Heart right ventricle (tissue), 16 donors: ENCODE results near the gene MBP. TPM values are rescaled to one million over a fixed set of nuclear protein-coding genes. Genes with fewer than 3 reads are reported as not detected.

Experiments
- ATAC-seq, 8 donors: fragments of 200-7000 bp; cut with Tn5 transposase; one replicate each; pipeline ENCODE4 v1.9.1; 2020; ENCODE audit warnings: mild to moderate bottlenecking in 8 of 8, moderate library complexity in 8 of 8, moderate number of reproducible peaks in 1 of 8
- DNase-seq, 2 donors: peaks; one replicate each; pipeline ENCODE4 v3.0.0-alpha.2; 2020
- H3K27ac ChIP-seq, 10 donors: fragments of 200-600 bp; sonication (generic) in 2 of 10; one replicate each; pipeline versions ENCODE4 v1.5.0 to v1.8.0; 2020 to 2022; ENCODE audit warnings: mild to moderate bottlenecking in 3 of 10
- H3K27me3 ChIP-seq, 7 donors: fragments of 200-600 bp; one replicate each; pipeline ENCODE4 v1.8.0; 2021 to 2022; ENCODE audit warnings: mild to moderate bottlenecking in 2 of 7
- H3K36me3 ChIP-seq, 9 donors: fragments of 200-600 bp; sonication (generic) in 1 of 9; one replicate each; pipeline versions ENCODE4 v1.5.0 to v1.8.0; 2020 to 2022; ENCODE audit warnings: mild to moderate bottlenecking in 2 of 9
- H3K4me1 ChIP-seq, 9 donors: fragments of 200-600 bp; sonication (generic) in 1 of 9; one replicate each; pipeline versions ENCODE4 v1.5.0 to v1.8.0; 2020 to 2022; ENCODE audit warnings: mild to moderate bottlenecking in 4 of 9
- H3K4me3 ChIP-seq, 10 donors: fragments of 200-600 bp; sonication (generic) in 2 of 10; one replicate each; pipeline versions ENCODE4 v1.5.0 to v1.8.0; 2020 to 2022; ENCODE audit warnings: mild to moderate bottlenecking in 7 of 10, moderate library complexity in 2 of 10
- H3K9me3 ChIP-seq, 11 donors: fragments of 200-600 bp in 10 of 11; sonication (generic) in 2 of 11; one replicate each; pipeline versions ENCODE4 v1.5.0 to v1.8.0; 2013 to 2022; ENCODE audit warnings: mild to moderate bottlenecking in 2 of 11, control low read depth in 1 of 11, moderate library complexity in 1 of 11
- WGBS, 2 donors: extraction: QIAGEN DNeasy Blood & Tissue Kit; methylation state at CpG; one replicate each; pipeline ENCODE4 v1.1.7; 2013; ENCODE audit warnings: inconsistent platforms in 1 of 2; 5-methylcytosine and 5-hydroxymethylcytosine counted together
- intact Hi-C, 10 donors: fragments of 100-400 bp; cut with DNase I; formaldehyde crosslinking; loops; one replicate each; pipeline versions ENCODE4 v1.11.1 to v1.14.2; 2022
- polyA plus RNA-seq, 2 donors: library from polyadenylated mRNA; stranded (reverse); fragments of 200-250 nt; gene quantifications; one replicate each; pipeline ENCODE4 v1.2.3, GENCODE V29; 2013
- total RNA-seq, 10 donors: library from RNA; stranded (reverse); fragmentation: NEBNext Ultra II Directional in 3 of 10; extraction: Animal tissue kit (Norgen Biotek cat#: 25700) in 3 of 10; gene quantifications; one replicate each; pipeline versions ENCODE4 v1.2.1 to v1.2.4, GENCODE V29; 2021 to 2023
- TF ChIP-seq, protein P1 (sequence below), 9 donors: fragments of 200-600 bp; sonication (generic) in 2 of 9; IDR thresholded peaks; one replicate each; pipeline versions ENCODE4 v1.5.0 to v1.8.0; 2021 to 2022; ENCODE audit warnings: antibody characterized with exemption in 9 of 9, mild to moderate bottlenecking in 5 of 9, moderate library complexity in 1 of 9
- donor health status: Arrhythmogenic right ventricular cardiomyopathy.
- donor health status: ischemic (EF 13 %, LVEDD 7.1; RV severe dilation, severe dysfunction).
- donor health status: healthy with polysubstance abuse.
- donor health status: DM: no; HTN: yes; CAD: no.
- donor health status: DM: no; HTN: no; CAD: no.
- donor health status: ischemic (EF 25% LVEDD 6.9; RV normal size, moderate dysfunction).
- donor health status: ischemic (EF 25% LVEDD 5.7; RV mildly dilated, moderate dysfunction).
- donor health status: healthy.
- donor health status: DM: yes; HTN: yes; CAD: no.
- donor health status: Ischemic cardiomyopathy.
- donor health status: ischemic (EF 35%, LVEDD 5.7; RV mildly dilated, moderate dysfunction).
- donor health status: nonischemic (EF 11% LVEDD 7.7; RV severe dilation, severe dysfunction).
- donor health status: DM: yes; HTN: yes; CAD: no.
- donor health status: PGD.
- donor health status: ischemic (EF 29% LVEDD 5.4; RV normal size, mild dysfunction).
- donor health status: nonischemic (EF 23%, LVEDD 6.1; RV moderate dilation, normal function).

The MBP gene
- total and polyA plus RNA-seq, 12 donors: 3.0 to 70.8 (median 43.9) TPM

DNA sequence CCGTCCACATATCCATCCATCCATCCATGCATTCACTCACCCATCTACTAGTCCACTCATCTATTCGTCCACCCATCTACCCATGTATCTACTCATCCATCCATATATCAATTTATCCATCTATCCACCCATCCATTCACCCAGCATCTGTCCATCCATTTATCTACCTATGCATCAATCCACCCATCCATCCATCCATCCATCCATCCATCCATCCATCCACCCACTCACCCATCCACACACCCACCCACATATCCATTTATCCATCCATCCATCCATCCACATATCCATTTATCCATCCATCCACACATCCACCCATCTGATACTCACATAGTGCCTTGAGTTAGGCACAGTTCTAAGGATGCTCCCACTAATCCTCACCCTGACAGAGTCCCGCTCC, 99.0 kb downstream of the MBP start:
- DNase-seq (no peak), ATAC-seq (no peak)

DNA sequence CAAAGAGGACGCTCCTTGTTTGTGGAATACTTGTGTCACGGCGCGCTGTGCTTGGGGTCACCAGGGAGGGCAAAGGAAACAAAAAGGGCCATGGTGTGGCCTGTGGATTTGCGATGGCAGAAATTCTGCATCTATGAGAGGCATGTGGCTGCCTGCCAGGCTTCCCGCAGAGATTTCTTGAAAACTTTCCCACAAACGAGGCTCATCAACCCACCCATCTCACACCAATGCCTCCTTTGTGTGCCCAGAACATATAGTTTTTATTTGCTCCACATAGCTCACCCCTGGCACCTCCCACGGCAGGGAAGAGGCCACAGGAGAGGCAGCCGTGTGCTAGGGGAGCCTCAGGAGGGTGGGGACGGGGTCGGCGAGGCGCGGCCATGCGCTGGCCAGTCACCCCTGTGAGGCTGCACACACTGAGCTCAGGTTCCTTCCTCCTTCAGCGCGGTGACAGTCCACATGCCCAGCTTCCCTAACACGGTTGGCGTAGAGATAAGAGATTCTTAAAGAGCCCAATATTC, 100.3 kb downstream of the MBP start:
- intact Hi-C loops: no loop called here
- H3K27ac ChIP-seq: no peak overlapping the region
- peaks cover 0 to 13% (median 0%) of the 10 kb centered on the region in 9 donors for H3K36me3 ChIP-seq
- H3K9me3 ChIP-seq: no peaks in the 10 kb centered on the region
- 64 to 80% methylated on average over 19 of the region's 19 CpGs for WGBS, 2 donors
- H3K4me1 ChIP-seq: peaks cover 0 to 14% (median 0%) of the 10 kb centered on the region in 9 donors
- H3K27me3 ChIP-seq: no peaks in the 10 kb centered on the region
- ATAC-seq: no peak
- TF ChIP-seq, protein P1, sequence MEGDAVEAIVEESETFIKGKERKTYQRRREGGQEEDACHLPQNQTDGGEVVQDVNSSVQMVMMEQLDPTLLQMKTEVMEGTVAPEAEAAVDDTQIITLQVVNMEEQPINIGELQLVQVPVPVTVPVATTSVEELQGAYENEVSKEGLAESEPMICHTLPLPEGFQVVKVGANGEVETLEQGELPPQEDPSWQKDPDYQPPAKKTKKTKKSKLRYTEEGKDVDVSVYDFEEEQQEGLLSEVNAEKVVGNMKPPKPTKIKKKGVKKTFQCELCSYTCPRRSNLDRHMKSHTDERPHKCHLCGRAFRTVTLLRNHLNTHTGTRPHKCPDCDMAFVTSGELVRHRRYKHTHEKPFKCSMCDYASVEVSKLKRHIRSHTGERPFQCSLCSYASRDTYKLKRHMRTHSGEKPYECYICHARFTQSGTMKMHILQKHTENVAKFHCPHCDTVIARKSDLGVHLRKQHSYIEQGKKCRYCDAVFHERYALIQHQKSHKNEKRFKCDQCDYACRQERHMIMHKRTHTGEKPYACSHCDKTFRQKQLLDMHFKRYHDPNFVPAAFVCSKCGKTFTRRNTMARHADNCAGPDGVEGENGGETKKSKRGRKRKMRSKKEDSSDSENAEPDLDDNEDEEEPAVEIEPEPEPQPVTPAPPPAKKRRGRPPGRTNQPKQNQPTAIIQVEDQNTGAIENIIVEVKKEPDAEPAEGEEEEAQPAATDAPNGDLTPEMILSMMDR (IDR thresholded peaks at IDR 0.05): no peak
- H3K4me3 ChIP-seq: no peak overlapping the region
- DNase-seq: no peak

More for the DNA sequence above, 99.0 kb downstream of the MBP start:
- 89 to 91% methylated on average over 3 of the region's 3 CpGs for WGBS, 2 donors
- TF ChIP-seq, protein P1 (IDR thresholded peaks at IDR 0.05): no peak
- peaks cover 0 to 13% (median 0%) of the 10 kb centered on the region in 9 donors for H3K36me3 ChIP-seq
- H3K27ac ChIP-seq: no peak overlapping the region
- no peaks in the 10 kb centered on the region for H3K27me3 ChIP-seq
- intact Hi-C loops: no loop called here
- H3K4me3 ChIP-seq: no peak overlapping the region
- no peaks in the 10 kb centered on the region for H3K9me3 ChIP-seq
- H3K4me1 ChIP-seq: peaks cover 0 to 14% (median 0%) of the 10 kb centered on the region in 9 donors

DNA sequence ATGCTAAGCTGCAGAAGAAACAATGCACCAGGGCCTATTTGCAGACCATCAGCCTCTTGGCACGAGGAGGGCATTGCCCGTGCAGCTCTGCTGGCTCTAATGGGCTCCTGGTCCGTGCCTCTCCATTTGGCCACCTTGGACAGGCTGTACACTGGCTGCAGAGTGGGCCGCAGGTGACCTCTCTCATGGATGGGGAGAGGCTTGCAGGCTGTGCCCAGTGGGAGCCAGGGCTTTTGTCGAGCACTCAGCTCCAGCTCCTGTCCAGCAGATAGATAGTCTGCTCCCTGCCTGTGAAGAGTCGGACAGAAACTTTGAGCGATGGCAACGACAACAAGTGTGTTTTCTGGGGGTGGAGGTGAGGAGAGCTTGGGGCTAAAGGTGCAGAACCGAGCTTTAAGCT, 100.9 kb downstream of the MBP start:
- Histone ChIP-seq H3K27ac (no peak overlapping the region), H3K9me3 (no peaks in the 10 kb centered on the region), H3K4me3 (no peak overlapping the region), H3K27me3 (no peaks in the 10 kb centered on the region), H3K36me3 (peaks cover 0 to 13% (median 0%) of the 10 kb centered on the region in 9 donors), H3K4me1 (peaks cover 0 to 14% (median 0%) of the 10 kb centered on the region in 9 donors)
- ATAC-seq: no peak
- 89 to 94% methylated on average over 9 of the region's 9 CpGs for WGBS, 2 donors
- TF ChIP-seq, protein P1 (IDR thresholded peaks at IDR 0.05): no peak
- intact Hi-C loops: no loop called here
- DNase-seq: no peak

DNA sequence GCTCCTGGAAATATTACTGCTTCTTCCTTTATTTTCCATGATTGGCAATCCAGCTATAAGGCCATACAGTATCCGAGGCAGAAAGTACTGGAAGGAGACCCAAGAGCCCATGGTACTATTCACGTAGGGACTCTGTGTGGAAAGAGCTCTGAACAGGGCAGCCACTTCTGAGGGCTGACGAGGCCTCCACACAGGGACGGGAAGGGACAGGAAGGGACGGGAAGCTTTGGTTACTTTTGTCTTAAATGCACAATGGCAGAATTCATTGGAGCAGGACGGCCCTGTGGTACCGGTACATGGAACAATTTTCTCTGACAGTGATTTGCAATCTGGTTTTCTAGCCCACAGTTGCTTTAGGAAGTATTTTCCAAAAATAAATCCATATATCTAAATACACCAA, 102.4 kb downstream of the MBP start:
- H3K4me3 ChIP-seq: no peak overlapping the region
- H3K36me3 ChIP-seq: peaks cover 0 to 22% (median 0%) of the 10 kb centered on the region in 9 donors
- ATAC-seq (no peak), DNase-seq (no peak)
- peaks cover 0 to 8% (median 0%) of the 10 kb centered on the region in 9 donors for H3K4me1 ChIP-seq
- intact Hi-C loops: no loop called here
- 84 to 86% methylated on average over 7 of the region's 7 CpGs for WGBS, 2 donors
- TF ChIP-seq, protein P1 (IDR thresholded peaks at IDR 0.05): no peak
- no peaks in the 10 kb centered on the region for H3K27me3 ChIP-seq
- H3K27ac ChIP-seq: no peak overlapping the region
- H3K9me3 ChIP-seq: no peaks in the 10 kb centered on the region
